Adrenal gland (tissue), 12 donors: Measurements from ENCODE around the gene CAMTA1. TPM values are rescaled to one million over a fixed set of nuclear protein-coding genes. Genes with fewer than 3 reads are reported as not detected.

Source experiments
- DNase-seq, 7 donors: peaks; one replicate each; pipeline ENCODE4 v3.0.0-alpha.2; 2019 to 2020
- H3K27ac ChIP-seq, 5 donors: fragments of 200-600 bp; sonication (generic) in 4 of 5; 1 replicate in 3 of 5; 2 replicates in 2 of 5; pipeline versions ENCODE4 v1.5.1 to v1.8.0; 2016 to 2020; ENCODE audit warnings: mild to moderate bottlenecking in 1 of 5
- H3K27me3 ChIP-seq: fragments of 200-600 bp; 2 replicates; pipeline ENCODE4 v1.8.0; 2021
- H3K36me3 ChIP-seq, 2 donors: fragments of 200-600 bp; replicated peaks in 1 of 2; 1 replicate in 1 of 2; 2 replicates in 1 of 2; pipeline versions ENCODE4 v1.5.1 to v1.8.0; 2018 to 2022
- H3K4me1 ChIP-seq, 2 donors: fragments of 200-600 bp; replicated peaks in 1 of 2; 1 replicate in 1 of 2; 2 replicates in 1 of 2; pipeline versions ENCODE4 v1.5.1 to v1.8.0; 2018 to 2021
- H3K4me3 ChIP-seq, 4 donors: fragments of 200-600 bp; sonication (generic) in 3 of 4; one replicate each; pipeline ENCODE4 v1.5.1; 2016 to 2018
- H3K9me3 ChIP-seq, 3 donors: fragments of 200-600 bp; sonication (generic) in 1 of 3; replicated peaks in 1 of 3; 1 replicate in 2 of 3; 2 replicates in 1 of 3; pipeline versions ENCODE4 v1.5.1 to v1.8.0; 2016 to 2021
- CTCF ChIP-seq, 6 experiments: fragments of 450-650 bp in 4 of 6; fragments of 200-600 bp in 2 of 6; sonication (generic) in 1 of 6; IDR thresholded peaks; 1 replicate in 5 of 6; 2 replicates in 1 of 6; pipeline versions ENCODE4 v1.5.1 to v1.8.0; 2016 to 2021; ENCODE audit warnings: antibody characterized with exemption in 6 of 6, mild to moderate bottlenecking in 2 of 6, moderate library complexity in 1 of 6
- POLR2A ChIP-seq, 2 donors: fragments of 450-650 bp; IDR thresholded peaks; one replicate each; pipeline ENCODE4 v1.6.1; 2017; ENCODE audit warnings: antibody characterized with exemption in 2 of 2, mild to moderate bottlenecking in 2 of 2, moderate library complexity in 1 of 2
- WGBS, 4 donors: extraction: QIAGEN DNeasy Blood & Tissue Kit in 2 of 4; methylation state at CpG; one replicate each; pipeline versions ENCODE4 v1.1.5 to v1.1.7; 2013 to 2017; 5-methylcytosine and 5-hydroxymethylcytosine counted together
- intact Hi-C, 2 donors: fragments of 100-400 bp; cut with DNase I; formaldehyde crosslinking; loops; one replicate each; pipeline versions ENCODE4 v1.14.1 to v1.15.0; 2022 to 2023
- polyA plus RNA-seq, 3 donors: library from polyadenylated mRNA; stranded (reverse); fragments of 200-250 nt in 2 of 3; fragments of 350-450 nt in 1 of 3; fragmentation: Illumina TruSeq in 1 of 3; extraction: RNeasy Lipid Tissue Mini Kit (QIAGEN cat#74804) in 1 of 3; gene quantifications; one replicate each; pipeline ENCODE4 v1.2.3, GENCODE V29; 2013 to 2014
- total RNA-seq, 9 donors: library from RNA; depleted of rRNA in 4 of 9; stranded (reverse); fragments of >200 nt in 4 of 9; fragments of 120-200 nt in 1 of 9; fragmentation: NEBNext Ultra II Directional in 1 of 9; extraction: Animal tissue kit (Norgen Biotek cat#: 25700) in 1 of 9; gene quantifications; one replicate each; pipeline versions ENCODE4 v1.1.0 to v1.2.4, GENCODE V29; 2013 to 2023
- donor health status: healthy with polysubstance abuse.
- donor health status: Bipolar disorder and iron deficiency.
- donor health status: DM: yes; HTN: yes; CAD: no.
- donor health status: DM: no; HTN: no; CAD: no.
- donor health status: DM: no; HTN: no; CAD: no.
- donor health status: DM: yes; HTN: yes; CAD: no.

CAMTA1 gene
- total and polyA plus RNA-seq, 12 donors, result 62.9 to 141 (median 96.9) TPM

- no peaks in the 10 kb centered on the region for H3K9me3 ChIP-seq
- WGBS, 4 donors, result 65 to 81% (median 76%) methylated on average over 3 to 4 of the region's 4 CpGs
- DNase-seq, result no peak
- no peak for TF ChIP-seq POLR2A (IDR thresholded peaks at IDR 0.05)
- no peaks in the 10 kb centered on the region for H3K27me3 ChIP-seq
- intact Hi-C loops, result no loop called here
- no peaks in the 10 kb centered on the region for H3K4me1 ChIP-seq
- H3K27ac ChIP-seq, result no peak overlapping the region
- H3K36me3 ChIP-seq, result no peaks in the 10 kb centered on the region
- no peak overlapping the region for H3K4me3 ChIP-seq
Observed at GRCh38 chr1:7606096-7606495, 820.8 kb downstream of the CAMTA1 start.

GRCh38 chr1:7607097-7607496 is 821.8 kb downstream of the CAMTA1 start:
- H3K27ac ChIP-seq, result no peak overlapping the region
- intact Hi-C loops, result no loop called here
- H3K4me3 ChIP-seq, result no peak overlapping the region
- no peaks in the 10 kb centered on the region for H3K36me3 ChIP-seq
- no peak for DNase-seq
- TF ChIP-seq CTCF (IDR thresholded peaks at IDR 0.05) (no peak), POLR2A (IDR thresholded peaks at IDR 0.05) (no peak)
- H3K9me3 ChIP-seq, result no peaks in the 10 kb centered on the region
- no peaks in the 10 kb centered on the region for H3K27me3 ChIP-seq
- H3K4me1 ChIP-seq, result no peaks in the 10 kb centered on the region

- intact Hi-C loops, result no loop called here
- Histone ChIP-seq H3K4me1 (no peaks in the 10 kb centered on the region), H3K9me3 (no peaks in the 10 kb centered on the region), H3K27ac (no peak overlapping the region), H3K36me3 (no peaks in the 10 kb centered on the region), H3K27me3 (no peaks in the 10 kb centered on the region), H3K4me3 (no peak overlapping the region)
- no peak for TF ChIP-seq POLR2A (IDR thresholded peaks at IDR 0.05)
- no peak for TF ChIP-seq CTCF (IDR thresholded peaks at IDR 0.05)
- WGBS, 4 donors, result 61 to 75% (median 73%) methylated on average over 7 to 10 of the region's 10 CpGs
- peak in 1 of 7 donors; percentile 7 for DNase-seq
Observed at GRCh38 chr1:7608628-7609305, 823.5 kb downstream of the CAMTA1 start.

- DNase-seq, result peak in 1 of 7 donors; percentile 2
- Histone ChIP-seq H3K36me3 (no peaks in the 10 kb centered on the region), H3K4me1 (no peaks in the 10 kb centered on the region), H3K27me3 (no peaks in the 10 kb centered on the region), H3K9me3 (no peaks in the 10 kb centered on the region), H3K4me3 (no peak overlapping the region), H3K27ac (no peak overlapping the region)
- 87 to 89% (median 88%) methylated on average over 7 of the region's 7 CpGs for WGBS, 4 donors
- intact Hi-C loops, result no loop called here
- TF ChIP-seq POLR2A (IDR thresholded peaks at IDR 0.05), result no peak
- no peak for TF ChIP-seq CTCF (IDR thresholded peaks at IDR 0.05)
Observed at GRCh38 chr1:7609311-7609994, 824.2 kb downstream of the CAMTA1 start.
